H9 (cell line): ENCODE measurements around the gene TESPA1. TPM values are rescaled to one million over a fixed set of nuclear protein-coding genes. Genes with fewer than 3 reads are reported as not detected.

Source experiments
- DNase-seq: peaks from one replicate; pipeline ENCODE4 v3.0.0-alpha.2; 2017
- H2AFZ ChIP-seq: one replicate; pipeline ENCODE4 v1.6.1; 2013; ENCODE audit warnings: mild to moderate bottlenecking, low read length, control low read depth, moderate library complexity
- H2AK5ac ChIP-seq: 2 replicates; pipeline ENCODE4 v1.6.1; 2013; ENCODE audit warnings: low read length, control low read depth, mixed read lengths; ENCODE audit not compliant: insufficient read length
- H2BK120ac ChIP-seq: one replicate; pipeline ENCODE4 v1.6.1; 2013; ENCODE audit warnings: low read depth, mild to moderate bottlenecking, low read length, control low read depth, inconsistent platforms; ENCODE audit not compliant: poor library complexity, severe bottlenecking
- H2BK12ac ChIP-seq: 2 replicates; pipeline ENCODE4 v1.6.1; 2013; ENCODE audit warnings: low read length, control low read depth, mixed read lengths, low read depth; ENCODE audit not compliant: insufficient read length
- H2BK15ac ChIP-seq: 2 replicates; pipeline ENCODE4 v1.6.1; 2013; ENCODE audit warnings: low read depth, low read length, control low read depth
- H2BK20ac ChIP-seq: one replicate; pipeline ENCODE4 v1.6.1; 2013; ENCODE audit warnings: low read depth, mild to moderate bottlenecking, low read length, control low read depth, inconsistent platforms; ENCODE audit not compliant: poor library complexity, severe bottlenecking
- H2BK5ac ChIP-seq: 2 replicates; pipeline ENCODE4 v1.6.1; 2013; ENCODE audit warnings: low read length, control low read depth, mixed read lengths; ENCODE audit not compliant: insufficient read length
- H3K14ac ChIP-seq: 2 replicates; pipeline ENCODE4 v1.6.1; 2013; ENCODE audit warnings: low read length, control low read depth; ENCODE audit not compliant: insufficient read depth
- H3K18ac ChIP-seq: 2 replicates; pipeline ENCODE4 v1.6.1; 2013; ENCODE audit warnings: low read depth, mild to moderate bottlenecking, mixed read lengths, low read length, control low read depth; ENCODE audit not compliant: insufficient read length
- H3K23ac ChIP-seq: 2 replicates; pipeline ENCODE4 v1.6.1; 2013; ENCODE audit warnings: low read length, control low read depth, mixed read lengths, low read depth; ENCODE audit not compliant: insufficient read length
- H3K23me2 ChIP-seq: 2 replicates; pipeline ENCODE4 v1.6.1; 2013; ENCODE audit warnings: low read depth, mild to moderate bottlenecking, mixed read lengths, low read length, control low read depth; ENCODE audit not compliant: insufficient read length, poor library complexity, severe bottlenecking
- H3K27ac ChIP-seq: 2 replicates; pipeline ENCODE4 v1.5.1; 2013; ENCODE audit warnings: low read length, control low read depth, mixed read lengths, low read depth; ENCODE audit not compliant: insufficient read length
- H3K27me3 ChIP-seq: 2 replicates; pipeline ENCODE4 v1.6.1; 2013; ENCODE audit warnings: low read length, control low read depth, inconsistent platforms; ENCODE audit not compliant: insufficient read depth
- H3K4ac ChIP-seq: 2 replicates; pipeline ENCODE4 v1.6.1; 2013; ENCODE audit warnings: low read depth, mild to moderate bottlenecking, control low read depth, inconsistent platforms, low read length, moderate library complexity
- H3K4me1 ChIP-seq: 2 replicates; pipeline ENCODE4 v1.6.1; 2013; ENCODE audit warnings: low read length, control low read depth, inconsistent platforms; ENCODE audit not compliant: insufficient read depth
- H3K4me2 ChIP-seq: 2 replicates; pipeline ENCODE4 v1.6.1; 2013; ENCODE audit warnings: low read length, control low read depth, mixed read lengths; ENCODE audit not compliant: insufficient read length, insufficient read depth
- H3K56ac ChIP-seq: 2 replicates; pipeline ENCODE4 v1.6.1; 2013; ENCODE audit warnings: low read depth, mild to moderate bottlenecking, mixed read lengths, low read length, control low read depth; ENCODE audit not compliant: insufficient read length
- H3K79me1 ChIP-seq: 2 replicates; pipeline ENCODE4 v1.6.1; 2013; ENCODE audit warnings: low read depth, mild to moderate bottlenecking, moderate library complexity, low read length, control low read depth, inconsistent platforms; ENCODE audit not compliant: insufficient read depth, poor library complexity, severe bottlenecking
- H3K79me2 ChIP-seq: 2 replicates; pipeline ENCODE4 v1.6.1; 2013; ENCODE audit warnings: low read length, control low read depth, inconsistent platforms; ENCODE audit not compliant: insufficient read depth
- H3K9ac ChIP-seq: 2 replicates; pipeline ENCODE4 v1.6.1; 2013; ENCODE audit warnings: low read length, control low read depth, mixed read lengths; ENCODE audit not compliant: insufficient read length; ENCODE audit errors: extremely low read depth
- H3K9me3 ChIP-seq: one replicate; pipeline ENCODE4 v1.6.1; 2013; ENCODE audit warnings: low read depth, low read length, inconsistent platforms; ENCODE audit not compliant: control insufficient read depth
- H3T11ph ChIP-seq: one replicate; pipeline ENCODE4 v1.6.1; 2013; ENCODE audit warnings: mild to moderate bottlenecking, low read length, control low read depth, inconsistent platforms
- H4K20me1 ChIP-seq: one replicate; pipeline ENCODE4 v1.6.1; 2013; ENCODE audit not compliant: control insufficient read depth, insufficient read length, insufficient read depth
- H4K5ac ChIP-seq: 2 replicates; pipeline ENCODE4 v1.6.1; 2013; ENCODE audit warnings: low read depth, mild to moderate bottlenecking, mixed read lengths, low read length, control low read depth; ENCODE audit not compliant: insufficient read length
- H4K8ac ChIP-seq: replicated peaks from 2 replicates; pipeline ENCODE4 v1.6.1; 2013; ENCODE audit warnings: low read length, control low read depth, mixed read lengths, low read depth; ENCODE audit not compliant: insufficient read length
- H4K91ac ChIP-seq: 2 replicates; pipeline ENCODE4 v1.6.1; 2013; ENCODE audit warnings: low read depth, mild to moderate bottlenecking, moderate library complexity, mixed read lengths, low read length, control low read depth; ENCODE audit not compliant: insufficient read length
- H3K27ac Mint-ChIP-seq, 3 experiments: 2 replicates in 2 of 3; 3 replicates in 1 of 3; pipeline ENCODE4 v1.8.0; 2020 to 2021; ENCODE audit warnings: mixed read lengths in 3 of 3, mild to moderate bottlenecking in 1 of 3, moderate library complexity in 1 of 3
- H3K27me3 Mint-ChIP-seq: 2 replicates; pipeline ENCODE4 v1.8.0; 2021; ENCODE audit warnings: low read depth, mild to moderate bottlenecking, moderate library complexity, mixed read lengths
- H3K36me3 Mint-ChIP-seq, 3 experiments: 2 replicates in 2 of 3; 3 replicates in 1 of 3; pipeline ENCODE4 v1.8.0; 2020 to 2021; ENCODE audit warnings: low read depth in 3 of 3, mixed read lengths in 3 of 3; ENCODE audit not compliant: insufficient read depth in 1 of 3
- H3K4me1 Mint-ChIP-seq, 2 experiments: 2 replicates each; pipeline ENCODE4 v1.8.0; 2020; ENCODE audit warnings: mixed read lengths in 2 of 2
- H3K4me3 Mint-ChIP-seq, 2 experiments: 2 replicates in 1 of 2; 3 replicates in 1 of 2; pipeline ENCODE4 v1.8.0; 2020 to 2021; ENCODE audit warnings: mild to moderate bottlenecking in 2 of 2, mixed read lengths in 2 of 2, moderate library complexity in 1 of 2
- H3K9me3 Mint-ChIP-seq, 2 experiments: 2 replicates in 1 of 2; 3 replicates in 1 of 2; pipeline ENCODE4 v1.8.0; 2020; ENCODE audit warnings: mild to moderate bottlenecking in 2 of 2, mixed read lengths in 2 of 2, moderate library complexity in 1 of 2
- WGBS: extraction: QIAGEN DNeasy Blood & Tissue Kit; methylation state at CpG from one replicate; pipeline ENCODE4 v1.1.7; 2013; ENCODE audit warnings: missing lambda C conversion rate, low lambda C conversion rate, mixed read lengths; ENCODE audit not compliant: insufficient read length; ENCODE audit errors: extremely low coverage; 5-methylcytosine and 5-hydroxymethylcytosine counted together
- total RNA-seq: library from RNA; stranded (reverse); gene quantifications from 2 replicates; pipeline ENCODE4 v1.2.1, GENCODE V29; 2021
- TF ChIP-seq, protein P1 (sequence below): fragments of 200-600 bp; sonication (generic); conservative IDR thresholded peaks from 3 replicates; pipeline ENCODE4 v1.8.0; 2021; ENCODE audit warnings: antibody characterized with exemption, mild to moderate bottlenecking

The TESPA1 gene
- total RNA-seq, 1 experiment from 2014 or later: not detected

DNA sequence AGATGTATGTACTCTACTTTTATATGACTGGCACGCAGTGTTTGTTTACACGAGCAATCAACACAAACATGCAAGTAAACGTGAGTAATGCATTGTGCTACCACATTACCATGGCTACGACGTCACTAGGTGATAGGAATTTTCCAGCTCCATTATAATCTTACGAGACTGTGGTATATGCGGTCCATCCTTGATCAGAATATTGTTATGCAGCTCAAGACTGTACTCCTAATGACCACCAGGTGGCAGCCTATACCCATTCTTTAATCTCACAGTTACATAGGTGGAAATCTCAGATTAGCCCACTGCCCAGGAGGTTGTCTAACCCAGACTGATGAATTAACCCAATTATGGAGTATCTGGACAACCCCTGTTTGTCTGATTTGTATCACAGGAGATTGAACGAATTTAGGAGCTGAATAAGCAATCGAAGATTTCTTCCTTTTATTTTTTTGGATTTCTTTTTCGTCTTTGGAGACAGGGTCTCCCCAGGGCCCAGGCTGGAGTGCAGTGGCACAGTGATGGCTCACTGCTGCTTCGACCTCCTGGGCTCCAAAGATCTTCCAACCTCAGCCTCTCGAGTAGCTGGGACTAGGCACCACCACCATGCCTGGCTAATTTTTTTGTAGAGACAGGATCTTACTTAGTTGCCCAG, 8.7 kb upstream of the TESPA1 start:
- Histone ChIP-seq H3T11ph (no peak overlapping the region), H3K79me2 (no peaks in the 10 kb centered on the region), H2BK120ac (no peak overlapping the region), H3K9ac (no peak overlapping the region), H3K79me1 (no peaks in the 10 kb centered on the region), H2BK5ac (no peak overlapping the region), H3K4me2 (no peak overlapping the region), H2AFZ (no peak overlapping the region), H4K5ac (no peak overlapping the region), H3K23me2 (no peaks in the 10 kb centered on the region), H3K14ac (no peak overlapping the region), H4K20me1 (no peaks in the 10 kb centered on the region), H3K9me3 (no peaks in the 10 kb centered on the region), H3K56ac (no peak overlapping the region), H3K18ac (no peak overlapping the region), H2BK12ac (no peak overlapping the region), H2BK20ac (no peak overlapping the region), H3K23ac (no peak overlapping the region), H3K27me3 (no peaks in the 10 kb centered on the region), H4K91ac (no peak overlapping the region), H3K4me1 (peaks cover 5% of the 10 kb centered on the region; the same call in 1 of the 2 replicates), H3K27ac (no peak overlapping the region), H3K4ac (no peak overlapping the region), H2BK15ac (no peak overlapping the region), H4K8ac (no peak overlapping the region), H2AK5ac (no peak overlapping the region)
- no peaks in the 10 kb centered on the region; the same call in 1 of the 2 replicates for H3K27me3 Mint-ChIP-seq
- no peaks in the 10 kb centered on the region; a peak in 1 of 5 replicates for H3K9me3 Mint-ChIP-seq
- WGBS: no CpG with 5 or more reads among the region's 12 CpGs
- TF ChIP-seq, protein P1, sequence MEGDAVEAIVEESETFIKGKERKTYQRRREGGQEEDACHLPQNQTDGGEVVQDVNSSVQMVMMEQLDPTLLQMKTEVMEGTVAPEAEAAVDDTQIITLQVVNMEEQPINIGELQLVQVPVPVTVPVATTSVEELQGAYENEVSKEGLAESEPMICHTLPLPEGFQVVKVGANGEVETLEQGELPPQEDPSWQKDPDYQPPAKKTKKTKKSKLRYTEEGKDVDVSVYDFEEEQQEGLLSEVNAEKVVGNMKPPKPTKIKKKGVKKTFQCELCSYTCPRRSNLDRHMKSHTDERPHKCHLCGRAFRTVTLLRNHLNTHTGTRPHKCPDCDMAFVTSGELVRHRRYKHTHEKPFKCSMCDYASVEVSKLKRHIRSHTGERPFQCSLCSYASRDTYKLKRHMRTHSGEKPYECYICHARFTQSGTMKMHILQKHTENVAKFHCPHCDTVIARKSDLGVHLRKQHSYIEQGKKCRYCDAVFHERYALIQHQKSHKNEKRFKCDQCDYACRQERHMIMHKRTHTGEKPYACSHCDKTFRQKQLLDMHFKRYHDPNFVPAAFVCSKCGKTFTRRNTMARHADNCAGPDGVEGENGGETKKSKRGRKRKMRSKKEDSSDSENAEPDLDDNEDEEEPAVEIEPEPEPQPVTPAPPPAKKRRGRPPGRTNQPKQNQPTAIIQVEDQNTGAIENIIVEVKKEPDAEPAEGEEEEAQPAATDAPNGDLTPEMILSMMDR: peak; percentile 88
- peak; percentile 53 for DNase-seq
- H3K4me1 Mint-ChIP-seq: peaks cover 23 to 24% of the 10 kb centered on the region in 2 experiments
- no peaks in the 10 kb centered on the region; a peak in 1 of 7 replicates for H3K36me3 Mint-ChIP-seq
- no peak overlapping the region for H3K4me3 Mint-ChIP-seq
- H3K27ac Mint-ChIP-seq: no peak overlapping the region
